ENCODE data around the gene C13orf42.

DNA sequence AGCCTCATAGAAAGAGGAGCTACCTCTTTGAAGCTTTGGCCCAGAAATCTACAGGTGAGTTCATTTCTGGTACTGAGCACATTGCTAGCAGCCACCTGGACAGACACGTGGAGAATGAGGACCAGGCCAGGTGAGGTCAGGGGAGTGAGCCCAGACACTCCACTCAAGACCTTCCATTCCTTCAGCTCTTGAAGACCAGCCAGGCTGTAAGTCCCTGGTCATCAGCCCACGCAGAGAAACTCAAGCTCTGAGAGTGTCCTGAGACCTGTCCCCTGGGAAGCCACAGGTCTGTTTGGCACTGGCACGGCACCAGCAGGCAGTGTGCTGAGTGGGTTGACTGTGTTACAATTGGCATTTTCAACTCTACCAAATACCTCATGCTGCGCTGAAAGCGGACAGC is 27.4 kb downstream of the C13orf42 start:
- TF ChIP-seq, protein P1, sequence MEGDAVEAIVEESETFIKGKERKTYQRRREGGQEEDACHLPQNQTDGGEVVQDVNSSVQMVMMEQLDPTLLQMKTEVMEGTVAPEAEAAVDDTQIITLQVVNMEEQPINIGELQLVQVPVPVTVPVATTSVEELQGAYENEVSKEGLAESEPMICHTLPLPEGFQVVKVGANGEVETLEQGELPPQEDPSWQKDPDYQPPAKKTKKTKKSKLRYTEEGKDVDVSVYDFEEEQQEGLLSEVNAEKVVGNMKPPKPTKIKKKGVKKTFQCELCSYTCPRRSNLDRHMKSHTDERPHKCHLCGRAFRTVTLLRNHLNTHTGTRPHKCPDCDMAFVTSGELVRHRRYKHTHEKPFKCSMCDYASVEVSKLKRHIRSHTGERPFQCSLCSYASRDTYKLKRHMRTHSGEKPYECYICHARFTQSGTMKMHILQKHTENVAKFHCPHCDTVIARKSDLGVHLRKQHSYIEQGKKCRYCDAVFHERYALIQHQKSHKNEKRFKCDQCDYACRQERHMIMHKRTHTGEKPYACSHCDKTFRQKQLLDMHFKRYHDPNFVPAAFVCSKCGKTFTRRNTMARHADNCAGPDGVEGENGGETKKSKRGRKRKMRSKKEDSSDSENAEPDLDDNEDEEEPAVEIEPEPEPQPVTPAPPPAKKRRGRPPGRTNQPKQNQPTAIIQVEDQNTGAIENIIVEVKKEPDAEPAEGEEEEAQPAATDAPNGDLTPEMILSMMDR (IDR thresholded peaks at IDR 0.05; ENCODE audit: low read depth, low read length) = no peak
- no peak for TF ChIP-seq POLR2A (IDR thresholded peaks at IDR 0.05; ENCODE audit: extremely low read depth, insufficient read length)
- TF ChIP-seq, protein P2, sequence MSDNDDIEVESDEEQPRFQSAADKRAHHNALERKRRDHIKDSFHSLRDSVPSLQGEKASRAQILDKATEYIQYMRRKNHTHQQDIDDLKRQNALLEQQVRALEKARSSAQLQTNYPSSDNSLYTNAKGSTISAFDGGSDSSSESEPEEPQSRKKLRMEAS (IDR thresholded peaks at IDR 0.05; ENCODE audit: low read depth, low read length) = no peak
